Measurements from ENCODE around the gene PCDHB12. TPM values are rescaled to one million over a fixed set of nuclear protein-coding genes. Genes with fewer than 3 reads are reported as not detected.

PCDHB12 gene
- total RNA-seq (2022; extraction: Qiagen RNA extraction): 0.03 to 0.04 TPM in 2 of 5 replicates, not detected in the others

DNA sequence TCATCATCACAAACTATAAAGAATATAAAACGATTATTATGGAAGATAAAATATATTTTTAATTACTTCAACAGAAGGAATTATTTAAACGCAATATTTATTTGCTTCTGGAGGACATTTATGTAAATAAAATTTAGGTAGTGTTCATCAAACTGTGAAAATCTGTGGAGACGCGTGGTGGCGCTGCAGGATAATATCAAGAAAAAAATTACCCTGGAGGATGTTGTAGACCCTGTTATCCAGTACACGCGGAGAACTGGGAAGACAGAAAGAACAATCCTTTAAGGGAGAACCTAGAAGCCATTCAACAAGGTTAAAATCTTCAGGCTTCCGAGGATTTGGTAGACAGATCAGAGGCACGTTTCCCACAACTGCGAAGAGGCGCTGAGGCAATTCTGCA is at the start of gene PCDHB12:
Gene PCDHB12 (plus strand): TSS at position 242 of the 400 bp plus-strand sequence. CDS start 189 bp downstream, outside the sequence.

DNA sequence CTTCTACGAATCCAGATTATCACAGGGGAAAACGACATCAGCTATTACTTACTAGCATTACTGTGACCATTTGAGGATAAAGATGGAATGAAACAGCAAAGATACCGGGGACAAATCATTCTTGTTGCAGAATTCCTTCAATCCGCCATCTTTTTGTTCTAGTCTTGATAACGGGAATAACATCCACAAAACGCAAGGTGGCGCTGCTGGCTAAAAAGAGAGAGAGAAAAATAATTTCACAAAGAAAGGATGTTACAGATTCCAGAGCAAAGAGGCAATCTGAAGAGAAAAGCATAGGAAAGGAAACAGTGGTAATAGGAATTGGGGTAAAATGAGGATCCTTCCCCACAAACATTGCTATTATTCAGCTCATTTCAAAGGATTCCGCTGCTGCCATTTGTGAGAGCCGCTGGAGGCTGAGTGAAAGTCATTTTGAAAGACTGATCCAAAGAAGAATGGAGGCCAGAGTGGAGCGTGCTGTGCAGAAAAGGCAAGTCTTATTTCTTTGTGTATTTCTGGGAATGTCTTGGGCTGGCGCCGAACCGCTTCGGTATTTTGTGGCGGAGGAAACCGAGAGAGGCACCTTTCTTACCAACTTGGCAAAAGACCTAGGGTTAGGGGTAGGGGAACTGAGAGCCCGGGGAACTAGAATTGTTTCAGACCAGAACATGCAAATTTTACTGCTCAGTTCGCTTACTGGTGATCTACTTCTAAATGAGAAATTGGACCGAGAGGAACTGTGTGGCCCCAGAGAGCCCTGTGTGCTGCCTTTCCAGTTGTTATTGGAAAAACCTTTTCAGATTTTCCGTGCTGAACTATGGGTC is 35.9 kb upstream of the PCDHB12 start, which contains the start of gene PCDHB7:
Gene PCDHB7 (plus strand): TSS at position 264 of the 824 bp plus-strand sequence. CDS start 192 bp downstream, at position 456.

DNA sequence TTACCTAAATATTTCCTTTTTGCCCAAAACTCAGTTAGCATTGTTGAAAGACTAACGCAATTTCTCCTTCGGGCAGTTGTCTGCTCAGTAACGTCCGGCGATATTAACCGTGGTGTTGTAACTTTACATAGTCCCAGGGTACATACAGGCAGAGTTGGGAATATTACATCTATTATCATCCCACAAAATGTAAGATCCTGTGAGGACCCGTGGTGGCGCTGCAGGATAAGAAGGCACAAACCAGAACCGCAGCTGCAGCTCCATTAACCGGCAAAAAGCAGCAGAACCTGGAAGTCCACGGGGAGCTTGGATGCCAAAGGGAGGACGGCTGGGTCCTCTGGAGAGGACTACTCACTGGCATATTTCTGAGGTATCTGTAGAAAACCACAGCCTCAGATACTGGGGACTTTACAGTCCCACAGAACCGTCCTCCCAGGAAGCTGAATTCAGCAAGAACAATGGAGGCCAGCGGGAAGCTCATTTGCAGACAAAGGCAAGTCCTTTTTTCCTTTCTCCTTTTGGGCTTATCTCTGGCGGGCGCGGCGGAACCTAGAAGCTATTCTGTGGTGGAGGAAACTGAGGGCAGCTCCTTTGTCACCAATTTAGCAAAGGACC is 30.8 kb upstream of the PCDHB12 start, which contains the start of gene PCDHB8:
Gene PCDHB8 (plus strand): TSS at position 214 of the 615 bp plus-strand sequence. CDS start 245 bp downstream, at position 459.

DNA sequence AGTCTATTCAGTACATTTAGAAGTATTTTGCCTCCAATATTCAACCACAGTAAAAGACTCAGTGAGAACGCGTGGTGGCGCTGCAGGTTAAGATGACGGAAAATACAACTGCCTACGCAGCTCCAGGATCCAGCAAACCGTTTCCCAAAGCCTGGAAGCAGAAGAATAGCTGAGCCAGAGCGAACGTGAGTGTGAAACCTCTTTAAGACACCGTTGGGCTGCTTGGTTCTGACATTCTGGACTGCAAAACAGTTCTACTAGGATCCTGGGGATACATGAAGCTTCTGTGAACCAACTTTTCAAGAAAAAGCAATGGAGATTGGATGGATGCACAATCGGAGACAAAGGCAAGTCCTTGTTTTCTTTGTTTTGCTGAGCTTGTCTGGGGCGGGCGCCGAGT is 26.3 kb upstream of the PCDHB12 start, which contains the start of gene PCDHB16:
Gene PCDHB16 (plus strand): TSS at position 140 of the 400 bp plus-strand sequence. CDS start 173 bp downstream, at position 313.

DNA sequence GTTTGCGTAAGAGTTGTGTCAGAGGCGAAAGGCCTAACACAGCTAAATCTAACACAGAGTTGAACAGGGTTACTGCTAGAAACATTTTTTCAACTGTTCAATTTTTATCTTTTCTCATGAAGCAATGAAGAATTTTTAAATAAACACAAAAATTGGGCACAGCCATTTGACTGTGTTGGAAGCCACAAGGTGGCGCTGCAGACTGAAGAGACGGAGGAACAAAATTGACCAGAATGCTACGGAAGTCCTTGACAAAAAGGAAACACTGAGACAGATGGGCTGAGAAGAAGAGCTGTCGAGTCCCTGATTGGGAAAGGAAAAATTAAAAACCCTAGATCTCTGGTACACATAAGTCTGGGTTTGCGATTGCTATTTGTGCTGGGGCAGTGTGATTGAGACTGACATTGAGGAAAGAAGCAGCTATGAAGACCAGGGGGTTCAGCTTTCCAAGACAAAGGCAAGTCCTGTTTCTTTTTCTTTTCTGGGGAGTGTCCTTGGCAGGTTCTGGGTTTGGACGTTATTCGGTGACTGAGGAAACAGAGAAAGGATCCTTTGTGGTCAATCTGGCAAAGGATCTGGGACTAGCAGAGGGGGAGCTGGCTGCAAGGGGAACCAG is 21.5 kb upstream of the PCDHB12 start, which contains the start of gene PCDHB9:
Gene PCDHB9 (plus strand): TSS at position 265 of the 616 bp plus-strand sequence. CDS start 158 bp downstream, at position 423.

DNA sequence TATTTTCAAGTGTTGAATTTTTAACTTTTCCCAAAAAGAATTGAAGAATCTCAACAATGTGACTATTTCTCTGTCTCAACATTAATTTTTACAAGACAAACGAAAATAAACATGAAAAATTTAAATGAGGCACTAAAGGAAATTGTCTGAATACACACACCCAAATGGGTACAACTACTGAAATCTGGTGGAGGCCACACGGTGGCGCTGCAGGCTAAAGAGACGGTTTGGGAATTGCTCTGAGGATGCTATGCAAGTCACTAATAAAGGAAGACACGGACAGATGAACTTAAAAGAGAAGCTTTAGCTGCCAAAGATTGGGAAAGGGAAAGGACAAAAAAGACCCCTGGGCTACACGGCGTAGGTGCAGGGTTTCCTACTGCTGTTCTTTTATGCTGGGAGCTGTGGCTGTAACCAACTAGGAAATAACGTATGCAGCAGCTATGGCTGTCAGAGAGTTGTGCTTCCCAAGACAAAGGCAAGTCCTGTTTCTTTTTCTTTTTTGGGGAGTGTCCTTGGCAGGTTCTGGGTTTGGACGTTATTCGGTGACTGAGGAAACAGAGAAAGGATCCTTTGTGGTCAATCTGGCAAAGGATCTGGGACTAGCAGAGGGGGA is 16.3 kb upstream of the PCDHB12 start, which contains the start of gene PCDHB10:
Gene PCDHB10 (plus strand): TSS at position 244 of the 616 bp plus-strand sequence. CDS start 200 bp downstream, at position 444.

DNA sequence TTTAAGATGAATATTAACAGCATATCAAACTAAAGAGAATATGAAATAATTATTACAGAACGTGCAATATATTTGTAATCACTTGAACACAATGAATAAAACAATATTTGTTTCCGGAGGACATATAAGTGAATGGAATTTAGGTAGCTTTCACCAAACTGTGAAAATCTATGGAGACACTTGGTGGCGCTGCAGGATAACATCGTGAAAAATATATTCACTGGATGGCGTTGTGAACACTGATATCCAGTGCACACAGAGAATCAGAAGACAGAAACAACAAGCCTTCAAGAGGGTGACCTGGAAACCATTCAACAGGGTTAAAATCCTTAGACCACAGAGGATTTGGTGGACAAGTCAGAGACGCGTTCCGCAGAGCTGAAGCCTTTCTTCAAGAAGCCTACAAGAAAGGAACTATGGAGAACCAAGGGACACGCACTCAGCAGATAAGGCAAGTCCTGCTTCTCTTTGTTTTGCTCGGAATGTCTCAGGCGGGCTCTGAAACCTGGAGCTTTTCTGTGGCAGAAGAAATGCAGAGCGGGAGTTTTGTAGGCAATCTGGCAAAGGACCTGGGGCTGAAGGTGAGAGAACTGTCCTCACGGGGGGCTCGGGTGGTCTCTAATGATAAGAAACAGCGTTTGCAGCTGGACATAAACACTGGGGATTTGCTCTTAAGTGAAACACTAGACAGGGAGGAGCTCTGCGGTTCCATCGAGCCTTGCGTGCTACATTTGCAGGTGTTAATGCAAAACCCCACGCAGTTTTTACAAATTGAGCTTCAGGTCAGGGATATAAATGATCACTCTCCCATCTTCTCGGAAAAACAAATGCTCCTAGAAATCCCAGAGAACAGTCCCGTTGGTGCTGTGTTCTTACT is 8.9 kb upstream of the PCDHB12 start, which contains the start of gene PCDHB11:
Gene PCDHB11 (plus strand): TSS at position 269 of the 877 bp plus-strand sequence. CDS start 148 bp downstream, at position 417.

DNA sequence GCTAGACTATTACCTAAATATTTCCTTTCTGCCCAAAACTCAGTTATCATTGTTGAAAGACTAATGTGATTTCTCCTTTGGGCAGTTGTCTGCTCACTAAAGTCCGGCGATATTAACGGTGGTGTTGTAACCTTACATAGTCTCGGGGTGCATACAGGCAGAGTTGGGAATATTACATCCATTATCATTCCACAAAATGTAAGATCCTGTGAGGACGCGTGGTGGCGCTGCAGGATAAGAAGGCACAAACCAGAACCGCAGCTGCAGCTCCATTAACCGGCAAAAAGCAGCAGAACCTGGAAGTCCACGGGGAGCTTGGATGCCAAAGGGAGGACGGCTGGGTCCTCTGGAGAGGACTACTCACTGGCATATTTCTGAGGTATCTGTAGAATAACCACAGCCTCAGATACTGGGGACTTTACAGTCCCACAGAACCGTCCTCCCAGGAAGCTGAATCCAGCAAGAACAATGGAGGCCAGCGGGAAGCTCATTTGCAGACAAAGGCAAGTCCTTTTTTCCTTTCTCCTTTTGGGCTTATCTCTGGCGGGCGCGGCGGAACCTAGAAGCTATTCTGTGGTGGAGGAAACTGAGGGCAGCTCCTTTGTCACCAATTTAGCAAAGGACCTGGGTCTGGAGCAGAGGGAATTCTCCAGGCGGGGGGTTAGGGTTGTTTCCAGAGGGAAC is 5.3 kb downstream of the PCDHB12 start, which contains the start of gene PCDHB13:
Gene PCDHB13 (plus strand): TSS at position 264 of the 684 bp plus-strand sequence. CDS start 205 bp downstream, at position 469.

DNA sequence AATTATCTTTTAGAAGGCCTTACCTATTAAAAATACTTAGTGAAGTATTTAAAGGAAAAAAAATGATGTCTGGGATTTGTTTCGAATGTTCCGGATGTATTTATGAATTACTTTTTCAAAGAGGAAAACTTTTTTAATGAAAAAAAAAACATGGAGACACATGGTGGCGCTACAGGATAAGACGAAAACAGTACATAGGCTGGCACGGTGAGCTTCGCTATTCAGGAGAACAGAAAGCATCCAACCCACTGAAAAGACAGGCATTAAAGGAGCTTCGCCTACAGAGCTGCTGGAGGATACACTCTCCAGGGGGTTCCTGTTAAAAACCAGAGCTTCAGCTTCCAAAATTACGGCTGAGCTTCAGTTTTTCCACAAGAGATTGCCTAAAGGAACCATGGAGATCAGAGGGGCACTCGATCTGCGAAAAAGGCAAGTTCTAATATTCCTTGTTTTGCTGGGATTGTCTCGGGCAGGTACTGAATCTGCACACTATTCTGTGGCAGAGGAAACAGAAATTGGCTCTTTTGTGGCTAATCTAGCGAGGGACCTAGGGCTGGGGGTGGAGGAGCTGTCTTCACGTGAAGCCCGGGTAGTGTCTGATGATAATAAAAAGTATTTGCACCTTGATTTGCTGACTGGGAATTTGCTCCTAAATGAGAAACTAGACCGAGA is 14.7 kb downstream of the PCDHB12 start, which contains the start of gene PCDHB14:
Gene PCDHB14 (plus strand): TSS at position 232 of the 672 bp plus-strand sequence. CDS start 163 bp downstream, at position 395.

DNA sequence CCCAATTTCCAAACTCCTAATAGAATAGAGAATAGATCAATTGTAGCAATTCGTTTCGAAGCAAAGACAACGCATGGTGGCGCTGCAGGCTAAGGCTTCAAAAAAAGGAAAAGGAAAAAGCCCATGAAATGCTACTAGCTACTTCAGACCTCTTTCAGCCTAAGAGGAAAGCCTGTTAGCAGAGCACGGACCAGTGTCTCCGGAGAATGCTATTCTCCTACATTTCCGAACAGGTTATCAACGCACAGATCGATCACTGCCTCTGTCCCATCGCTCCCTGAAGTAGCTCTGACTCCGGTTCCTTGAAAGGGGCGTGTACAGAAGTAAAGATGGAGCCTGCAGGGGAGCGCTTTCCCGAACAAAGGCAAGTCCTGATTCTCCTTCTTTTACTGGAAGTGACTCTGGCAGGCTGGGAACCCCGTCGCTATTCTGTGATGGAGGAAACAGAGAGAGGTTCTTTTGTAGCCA is 36.8 kb downstream of the PCDHB12 start, which contains the start of gene PCDHB15:
Gene PCDHB15 (plus strand): TSS at position 146 of the 468 bp plus-strand sequence. CDS start 184 bp downstream, at position 330.

Other genes with a start within 250 kb of the PCDHB12 start
- gene PCDHAC2, start 242.2 kb upstream of the PCDHB12 start, total RNA-seq (2022; extraction: Qiagen RNA extraction): 2.9 to 3.6 TPM (median 3.2 TPM) in 5 replicates
- gene PCDHB1, start 157.3 kb upstream of the PCDHB12 start, total RNA-seq (2022; extraction: Qiagen RNA extraction): not detected in 5 replicates
- 3.1 to 6.7 TPM (median 3.8 TPM) in 5 replicates for gene PCDHB2, start 114.1 kb upstream of the PCDHB12 start, total RNA-seq (2022; extraction: Qiagen RNA extraction)
- 0.06 to 1.8 TPM (median 0.06 TPM) in 3 of 5 replicates, not detected in the others for gene PCDHB3, start 108.2 kb upstream of the PCDHB12 start, total RNA-seq (2022; extraction: Qiagen RNA extraction)
- gene PCDHB4, start 86.9 kb upstream of the PCDHB12 start, total RNA-seq (2022; extraction: Qiagen RNA extraction): 0.06 to 0.12 TPM (median 0.07 TPM) in 4 of 5 replicates, not detected in the other
- 1.2 to 1.8 TPM (median 1.6 TPM) in 5 replicates for gene PCDHB5, start 73.5 kb upstream of the PCDHB12 start, total RNA-seq (2022; extraction: Qiagen RNA extraction)
- 0.91 to 1.2 TPM (median 1.1 TPM) in 5 replicates for gene PCDHB6, start 58.7 kb upstream of the PCDHB12 start, total RNA-seq (2022; extraction: Qiagen RNA extraction)
- gene PCDHB7, start 36.1 kb upstream of the PCDHB12 start, total RNA-seq (2022; extraction: Qiagen RNA extraction): 0.03 TPM in 1 of 5 replicates, not detected in the others
- 0.29 to 0.41 TPM (median 0.32 TPM) in 5 replicates for gene PCDHB8, start 30.9 kb upstream of the PCDHB12 start, total RNA-seq (2022; extraction: Qiagen RNA extraction)
- gene PCDHB16, start 26.3 kb upstream of the PCDHB12 start, total RNA-seq (2022; extraction: Qiagen RNA extraction): 0.06 to 0.10 TPM (median 0.06 TPM) in 5 replicates
- gene PCDHB9, start 21.6 kb upstream of the PCDHB12 start, total RNA-seq (2022; extraction: Qiagen RNA extraction): 0.02 to 0.09 TPM (median 0.06 TPM) in 4 of 5 replicates, not detected in the other
- 0.02 to 0.03 TPM in 2 of 5 replicates, not detected in the others for gene PCDHB10, start 16.4 kb upstream of the PCDHB12 start, total RNA-seq (2022; extraction: Qiagen RNA extraction)
- gene PCDHB11, start 9.1 kb upstream of the PCDHB12 start, total RNA-seq (2022; extraction: Qiagen RNA extraction): 0.05 to 0.11 TPM (median 0.07 TPM) in 5 replicates
- 0.03 to 0.10 TPM (median 0.05 TPM) in 5 replicates for gene PCDHB13, start 5.2 kb downstream of the PCDHB12 start, total RNA-seq (2022; extraction: Qiagen RNA extraction)
- 0.05 to 0.16 TPM (median 0.07 TPM) in 5 replicates for gene PCDHB14, start 14.6 kb downstream of the PCDHB12 start, total RNA-seq (2022; extraction: Qiagen RNA extraction)
- gene PCDHB15, start 36.7 kb downstream of the PCDHB12 start, total RNA-seq (2022; extraction: Qiagen RNA extraction): 0.02 to 0.07 TPM (median 0.06 TPM) in 3 of 5 replicates, not detected in the others
- gene SLC25A2, start 95.3 kb downstream of the PCDHB12 start, total RNA-seq (2022; extraction: Qiagen RNA extraction): 0.05 TPM in 1 of 5 replicates, not detected in the others
- 61.5 to 85.8 TPM (median 70.6 TPM) in 5 replicates for gene TAF7, start 112.1 kb downstream of the PCDHB12 start, total RNA-seq (2022; extraction: Qiagen RNA extraction)
- 0.30 to 0.39 TPM (median 0.37 TPM) in 5 replicates for gene PCDHGA1, start 121.8 kb downstream of the PCDHB12 start, total RNA-seq (2022; extraction: Qiagen RNA extraction)
- gene PCDHGA2, start 130.0 kb downstream of the PCDHB12 start, total RNA-seq (2022; extraction: Qiagen RNA extraction): 0.55 to 0.78 TPM (median 0.63 TPM) in 5 replicates
- gene PCDHGA3, start 135.1 kb downstream of the PCDHB12 start, total RNA-seq (2022; extraction: Qiagen RNA extraction): 0.04 to 0.07 TPM in 2 of 5 replicates, not detected in the others
- gene PCDHGB1, start 141.4 kb downstream of the PCDHB12 start, total RNA-seq (2022; extraction: Qiagen RNA extraction): 1.3 to 2.0 TPM (median 1.8 TPM) in 5 replicates
- 0.07 to 0.17 TPM (median 0.16 TPM) in 5 replicates for gene PCDHGA4, start 146.3 kb downstream of the PCDHB12 start, total RNA-seq (2022; extraction: Qiagen RNA extraction)
- gene PCDHGB2, start 151.3 kb downstream of the PCDHB12 start, total RNA-seq (2022; extraction: Qiagen RNA extraction): 0.06 to 0.12 TPM (median 0.08 TPM) in 5 replicates
- gene PCDHGA5, start 155.4 kb downstream of the PCDHB12 start, total RNA-seq (2022; extraction: Qiagen RNA extraction): 0.07 to 0.24 TPM (median 0.15 TPM) in 5 replicates
- 0.17 to 0.33 TPM (median 0.24 TPM) in 5 replicates for gene PCDHGB3, start 161.5 kb downstream of the PCDHB12 start, total RNA-seq (2022; extraction: Qiagen RNA extraction)
- gene PCDHGA6, start 165.2 kb downstream of the PCDHB12 start, total RNA-seq (2022; extraction: Qiagen RNA extraction): 0.13 to 0.27 TPM (median 0.22 TPM) in 5 replicates
- 0.82 to 1.0 TPM (median 0.97 TPM) in 5 replicates for gene PCDHGA7, start 174.0 kb downstream of the PCDHB12 start, total RNA-seq (2022; extraction: Qiagen RNA extraction)
- 0.70 to 1.0 TPM (median 0.98 TPM) in 5 replicates for gene PCDHGB4, start 179.0 kb downstream of the PCDHB12 start, total RNA-seq (2022; extraction: Qiagen RNA extraction)
- 0.02 to 0.08 TPM (median 0.03 TPM) in 5 replicates for gene PCDHGA8, start 183.9 kb downstream of the PCDHB12 start, total RNA-seq (2022; extraction: Qiagen RNA extraction)
- 2.1 to 2.6 TPM (median 2.4 TPM) in 5 replicates for gene PCDHGB5, start 189.2 kb downstream of the PCDHB12 start, total RNA-seq (2022; extraction: Qiagen RNA extraction)
- gene PCDHGA9, start 194.1 kb downstream of the PCDHB12 start, total RNA-seq (2022; extraction: Qiagen RNA extraction): 0.02 to 0.09 TPM (median 0.05 TPM) in 4 of 5 replicates, not detected in the other
- gene PCDHGB6, start 199.3 kb downstream of the PCDHB12 start, total RNA-seq (2022; extraction: Qiagen RNA extraction): 0.03 to 0.14 TPM (median 0.09 TPM) in 5 replicates
- gene PCDHGA10, start 204.3 kb downstream of the PCDHB12 start, total RNA-seq (2022; extraction: Qiagen RNA extraction): 0.01 to 0.02 TPM (median 0.02 TPM) in 3 of 5 replicates, not detected in the others
- 0.03 to 0.08 TPM (median 0.06 TPM) in 4 of 5 replicates, not detected in the other for gene PCDHGB7, start 209.0 kb downstream of the PCDHB12 start, total RNA-seq (2022; extraction: Qiagen RNA extraction)
- 0.02 to 0.03 TPM (median 0.02 TPM) in 4 of 5 replicates, not detected in the other for gene PCDHGA11, start 212.3 kb downstream of the PCDHB12 start, total RNA-seq (2022; extraction: Qiagen RNA extraction)
- gene PCDHGA12, start 221.8 kb downstream of the PCDHB12 start, total RNA-seq (2022; extraction: Qiagen RNA extraction): 0.02 to 0.03 TPM in 2 of 5 replicates, not detected in the others